ENCODE measurements around the gene MRGPRE. TPM values are rescaled to one million over a fixed set of nuclear protein-coding genes. Genes with fewer than 3 reads are reported as not detected.

The MRGPRE gene
- total RNA-seq, 1 experiment from 2014 or later = not detected

DNA sequence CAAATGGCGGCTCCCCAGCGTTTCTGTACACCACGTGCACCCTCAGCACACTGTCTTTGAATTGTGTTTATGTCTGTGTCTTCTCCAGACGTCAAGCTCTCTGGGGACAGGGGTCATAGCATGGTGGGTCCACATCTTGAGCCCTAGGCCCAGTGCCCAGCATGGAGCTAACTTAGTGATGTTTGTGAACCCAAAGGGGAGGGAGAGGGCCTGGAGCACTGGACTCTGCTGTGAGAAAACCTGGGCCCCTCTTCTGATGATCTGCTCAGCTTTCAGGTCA, 17.9 kb downstream of the MRGPRE start:
- Mint-ChIP-seq H3K27ac (no peak overlapping the region; a peak in 1 of 7 replicates), H3K9me3 (peaks cover 0 to 4% of the 10 kb centered on the region in 2 experiments; a peak in 3 of 5 replicates), H3K4me3 (no peak overlapping the region), H3K27me3 (ENCODE audit: low read depth) (peaks cover 17% of the 10 kb centered on the region), H3K4me1 (peaks cover 16 to 21% of the 10 kb centered on the region in 2 experiments), H3K36me3 (ENCODE audit: insufficient read depth in 1 of 3, low read depth in 3 of 3) (no peaks in the 10 kb centered on the region)
- TF ChIP-seq, protein P1, sequence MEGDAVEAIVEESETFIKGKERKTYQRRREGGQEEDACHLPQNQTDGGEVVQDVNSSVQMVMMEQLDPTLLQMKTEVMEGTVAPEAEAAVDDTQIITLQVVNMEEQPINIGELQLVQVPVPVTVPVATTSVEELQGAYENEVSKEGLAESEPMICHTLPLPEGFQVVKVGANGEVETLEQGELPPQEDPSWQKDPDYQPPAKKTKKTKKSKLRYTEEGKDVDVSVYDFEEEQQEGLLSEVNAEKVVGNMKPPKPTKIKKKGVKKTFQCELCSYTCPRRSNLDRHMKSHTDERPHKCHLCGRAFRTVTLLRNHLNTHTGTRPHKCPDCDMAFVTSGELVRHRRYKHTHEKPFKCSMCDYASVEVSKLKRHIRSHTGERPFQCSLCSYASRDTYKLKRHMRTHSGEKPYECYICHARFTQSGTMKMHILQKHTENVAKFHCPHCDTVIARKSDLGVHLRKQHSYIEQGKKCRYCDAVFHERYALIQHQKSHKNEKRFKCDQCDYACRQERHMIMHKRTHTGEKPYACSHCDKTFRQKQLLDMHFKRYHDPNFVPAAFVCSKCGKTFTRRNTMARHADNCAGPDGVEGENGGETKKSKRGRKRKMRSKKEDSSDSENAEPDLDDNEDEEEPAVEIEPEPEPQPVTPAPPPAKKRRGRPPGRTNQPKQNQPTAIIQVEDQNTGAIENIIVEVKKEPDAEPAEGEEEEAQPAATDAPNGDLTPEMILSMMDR (conservative IDR thresholded peaks at IDR 0.05) = no peak
- no peaks in the 10 kb centered on the region for H3K4me1 ChIP-seq (ENCODE audit: insufficient read depth, low read length)
- H3K9me3 ChIP-seq (ENCODE audit: control insufficient read depth, low read depth, low read length) = no peaks in the 10 kb centered on the region
- DNase-seq = no peak
- no peak overlapping the region for H4K91ac ChIP-seq (ENCODE audit: insufficient read length, low read depth, low read length)
- no peak overlapping the region for H3K56ac ChIP-seq (ENCODE audit: insufficient read length, low read depth, low read length)
- no peak overlapping the region for H3K23ac ChIP-seq (ENCODE audit: insufficient read length, low read depth, low read length)
- H3T11ph ChIP-seq (ENCODE audit: low read length) = no peak overlapping the region
- no peak overlapping the region; the same call in 1 of the 2 replicates for H3K14ac ChIP-seq (ENCODE audit: insufficient read depth, low read length)
- no peak overlapping the region for H3K9ac ChIP-seq (ENCODE audit: extremely low read depth, insufficient read length, low read length)
- no CpG with 5 or more reads among the region's 4 CpGs for WGBS (ENCODE audit: extremely low coverage, insufficient read length, low lambda C conversion rate)
- H3K4me2 ChIP-seq (ENCODE audit: insufficient read depth, insufficient read length, low read length) = no peak overlapping the region
- no peak overlapping the region for H3K18ac ChIP-seq (ENCODE audit: insufficient read length, low read depth, low read length)
- H2BK12ac ChIP-seq (ENCODE audit: insufficient read length, low read depth, low read length) = no peak overlapping the region
- no peaks in the 10 kb centered on the region for H3K27me3 ChIP-seq (ENCODE audit: insufficient read depth, low read length)
- H3K79me1 ChIP-seq (ENCODE audit: insufficient read depth, low read depth, low read length, poor library complexity, severe bottlenecking) = no peaks in the 10 kb centered on the region
- no peak overlapping the region for H4K8ac ChIP-seq (replicated peaks; ENCODE audit: insufficient read length, low read depth, low read length)
- no peak overlapping the region for H2AFZ ChIP-seq (ENCODE audit: low read length)
- H3K79me2 ChIP-seq (ENCODE audit: insufficient read depth, low read length) = no peaks in the 10 kb centered on the region
- no peak overlapping the region for H4K5ac ChIP-seq (ENCODE audit: insufficient read length, low read depth, low read length)
- no peak overlapping the region for H3K4ac ChIP-seq (ENCODE audit: low read depth, low read length)
- H3K27ac ChIP-seq (ENCODE audit: insufficient read length, low read depth, low read length) = no peak overlapping the region
- no peaks in the 10 kb centered on the region for H4K20me1 ChIP-seq (ENCODE audit: control insufficient read depth, insufficient read depth, insufficient read length)
- H2AK5ac ChIP-seq (ENCODE audit: insufficient read length, low read length) = no peak overlapping the region
- no peak overlapping the region for H2BK5ac ChIP-seq (ENCODE audit: insufficient read length, low read length)
- H2BK15ac ChIP-seq (ENCODE audit: low read depth, low read length) = no peak overlapping the region
- no peak overlapping the region for H2BK120ac ChIP-seq (ENCODE audit: low read depth, low read length, poor library complexity, severe bottlenecking)
- H3K23me2 ChIP-seq (ENCODE audit: insufficient read length, low read depth, low read length, poor library complexity, severe bottlenecking) = no peaks in the 10 kb centered on the region
- no peak overlapping the region for H2BK20ac ChIP-seq (ENCODE audit: low read depth, low read length, poor library complexity, severe bottlenecking)
